OCI-LY7 (cell line): ENCODE data around the gene PLA2G4A. TPM values are rescaled to one million over a fixed set of nuclear protein-coding genes. Genes with fewer than 3 reads are reported as not detected.

Experiments
- BruUV-seq: library from RNA; stranded (reverse); fragments of 400-500 nt; replicated peaks from 2 replicates; lab custom pipeline; 2021; lab: Mats Ljungman, UMichigan
- CTCF ChIA-PET: fragments of 300-600 bp; sonication (Branson Sonifier 250); formaldehyde crosslinking; loops from one replicate; lab custom pipeline; 2022; ENCODE audit warnings: antibody characterized with exemption; ENCODE audit not compliant: unreplicated experiment; lab: Charles Lee
- POLR2A ChIA-PET: fragments of 300-600 bp; sonication (Branson Sonifier 250); formaldehyde crosslinking; loops from one replicate; lab custom pipeline; 2022; ENCODE audit warnings: antibody characterized with exemption; lab: Charles Lee
- DNase-seq: peaks from one replicate; pipeline ENCODE4 v3.0.0-alpha.2; 2015; ENCODE audit warnings: low spot score
- H2AFZ ChIP-seq: fragments of 200-600 bp; sonication (generic), shearing (Covaris generic); 2 replicates; pipeline ENCODE4 v1.6.1; 2014; ENCODE audit warnings: mild to moderate bottlenecking, antibody characterized with exemption, low read length, moderate library complexity
- H3K27ac ChIP-seq: fragments of 200-600 bp; sonication (generic); 2 replicates; pipeline ENCODE4 v1.5.1; 2014; ENCODE audit warnings: mixed run types, low read depth, mild to moderate bottlenecking, moderate library complexity, low read length, inconsistent platforms; ENCODE audit not compliant: poor library complexity, severe bottlenecking
- H3K36me3 ChIP-seq: fragments of 200-600 bp; sonication (generic); 2 replicates; pipeline ENCODE4 v1.6.1; 2014; ENCODE audit warnings: mild to moderate bottlenecking, antibody characterized with exemption, low read length, moderate library complexity, mixed read lengths; ENCODE audit not compliant: insufficient read depth
- H3K4me1 ChIP-seq: fragments of 200-600 bp; sonication (generic); 2 replicates; pipeline ENCODE4 v1.5.1; 2014; ENCODE audit warnings: mild to moderate bottlenecking, low read length; ENCODE audit not compliant: insufficient read depth, poor library complexity, severe bottlenecking
- H3K4me2 ChIP-seq: fragments of 200-600 bp; sonication (generic); 2 replicates; pipeline ENCODE4 v1.6.1; 2014; ENCODE audit warnings: mild to moderate bottlenecking, low read length
- H3K4me3 ChIP-seq: fragments of 200-600 bp; sonication (generic); 2 replicates; pipeline ENCODE4 v1.5.1; 2014; ENCODE audit warnings: mild to moderate bottlenecking, low read depth, low read length; ENCODE audit not compliant: poor library complexity, severe bottlenecking
- H3K79me2 ChIP-seq: fragments of 200-600 bp; sonication (generic); 2 replicates; pipeline ENCODE4 v1.6.1; 2016; ENCODE audit warnings: low read depth, mild to moderate bottlenecking, low read length, moderate library complexity, mixed read lengths; ENCODE audit not compliant: insufficient read depth
- H3K9me2 ChIP-seq: fragments of 200-600 bp; sonication (generic); 2 replicates; pipeline ENCODE4 v1.6.1; 2016; ENCODE audit warnings: mild to moderate bottlenecking, low read length, mixed read lengths; ENCODE audit not compliant: insufficient read depth
- H3K9me3 ChIP-seq: fragments of 200-600 bp; sonication (generic); 2 replicates; pipeline ENCODE4 v1.6.1; 2014; ENCODE audit warnings: mild to moderate bottlenecking, mixed run types, low read length, mixed read lengths
- H4K20me1 ChIP-seq: fragments of 200-600 bp; sonication (generic); 2 replicates; pipeline ENCODE4 v1.6.1; 2014; ENCODE audit warnings: mild to moderate bottlenecking, antibody characterized with exemption, low read length, moderate library complexity, mixed read lengths; ENCODE audit not compliant: insufficient read depth
- CTCF ChIP-seq: fragments of 200-600 bp; sonication (generic); conservative IDR thresholded peaks from 2 replicates; pipeline ENCODE4 v1.5.1; 2014; ENCODE audit warnings: mild to moderate bottlenecking, antibody characterized with exemption, low read length, moderate library complexity, mixed read lengths
- EZH2phosphoT487 ChIP-seq: fragments of 200-600 bp; sonication (generic); IDR thresholded peaks from 2 replicates; pipeline ENCODE4 v1.6.1; 2018; ENCODE audit warnings: low read depth, borderline replicate concordance, mild to moderate bottlenecking, mixed run types, antibody characterized with exemption, low read length, moderate library complexity, mixed read lengths
- intact Hi-C: fragments of 100-400 bp; cut with micrococcal nuclease; formaldehyde crosslinking; loops from one replicate; pipeline ENCODE4 v1.10.0; 2022; ENCODE audit not compliant: unreplicated experiment
- total RNA-seq, 2 experiments: library from RNA; depleted of rRNA in 1 of 2; stranded (reverse); fragments of >200 nt in 1 of 2; shearing (Covaris generic) in 1 of 2; gene quantifications; 2 replicates each; pipeline ENCODE4 v1.2.3, GENCODE V29; 2014 to 2022

Gene PLA2G4A
- total RNA-seq, 2 experiments from 2014 or later = not detected

DNA sequence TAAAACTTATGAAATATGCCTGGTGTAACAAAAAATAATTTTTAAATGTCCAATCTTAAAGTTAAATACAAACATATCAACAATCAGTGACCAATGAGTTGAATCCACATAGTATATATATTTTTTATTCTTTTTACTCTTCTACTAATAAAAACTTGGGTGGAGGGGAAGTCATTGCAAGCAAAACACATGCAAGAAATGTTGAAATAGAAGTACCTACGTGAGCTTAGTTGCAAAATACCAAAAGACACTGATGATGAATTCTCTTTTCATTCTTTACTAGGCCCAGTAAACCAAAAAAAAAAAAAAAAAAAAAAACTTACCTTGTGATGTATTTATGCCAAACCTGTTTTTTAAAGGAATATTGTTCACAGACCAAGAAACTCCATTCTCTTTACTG is 26.4 kb upstream of the PLA2G4A start:
- H3K4me3 ChIP-seq = no peak overlapping the region
- H3K4me2 ChIP-seq = no peak overlapping the region
- no peak overlapping the region for H2AFZ ChIP-seq
- intact Hi-C loops = no loop called here
- CTCF ChIA-PET = no interaction called here
- no peaks in the 10 kb centered on the region for H3K9me3 ChIP-seq
- no peaks in the 10 kb centered on the region for H3K36me3 ChIP-seq
- H4K20me1 ChIP-seq = no peaks in the 10 kb centered on the region
- TF ChIP-seq CTCF (no peak), EZH2phosphoT487 (no peak)
- POLR2A ChIA-PET = interaction anchor here (0.6 kb wide), 1 partner anchor 1101 kb away, joined by 6 read pairs; no protein-coding TSS in a partner anchor
- BruUV-seq = no TSS peak
- H3K9me2 ChIP-seq = no peaks in the 10 kb centered on the region
- no peak overlapping the region for H3K27ac ChIP-seq
- no peak for DNase-seq
- no peaks in the 10 kb centered on the region for H3K4me1 ChIP-seq
- H3K79me2 ChIP-seq = no peaks in the 10 kb centered on the region

- H3K9me2 ChIP-seq = no peaks in the 10 kb centered on the region
- no peak overlapping the region for H3K4me3 ChIP-seq
- H3K36me3 ChIP-seq = no peaks in the 10 kb centered on the region
- no peaks in the 10 kb centered on the region for H3K79me2 ChIP-seq
- intact Hi-C loops = no loop called here
- ChIA-PET POLR2A (interaction anchor here (1.2 kb wide), 1 partner anchor 9 kb away, joined by 3 read pairs; no protein-coding TSS in a partner anchor), CTCF (no interaction called here)
- H2AFZ ChIP-seq = no peak overlapping the region
- no peaks in the 10 kb centered on the region for H4K20me1 ChIP-seq
- H3K4me1 ChIP-seq = no peaks in the 10 kb centered on the region
- H3K27ac ChIP-seq = no peak overlapping the region
- TF ChIP-seq EZH2phosphoT487 (no peak), CTCF (no peak)
- H3K4me2 ChIP-seq = no peak overlapping the region
- no TSS peak for BruUV-seq
- no peak for DNase-seq
- H3K9me3 ChIP-seq = no peaks in the 10 kb centered on the region
Observed at GRCh38 chr1:186804679-186805078, 24.1 kb upstream of the PLA2G4A start.

DNA sequence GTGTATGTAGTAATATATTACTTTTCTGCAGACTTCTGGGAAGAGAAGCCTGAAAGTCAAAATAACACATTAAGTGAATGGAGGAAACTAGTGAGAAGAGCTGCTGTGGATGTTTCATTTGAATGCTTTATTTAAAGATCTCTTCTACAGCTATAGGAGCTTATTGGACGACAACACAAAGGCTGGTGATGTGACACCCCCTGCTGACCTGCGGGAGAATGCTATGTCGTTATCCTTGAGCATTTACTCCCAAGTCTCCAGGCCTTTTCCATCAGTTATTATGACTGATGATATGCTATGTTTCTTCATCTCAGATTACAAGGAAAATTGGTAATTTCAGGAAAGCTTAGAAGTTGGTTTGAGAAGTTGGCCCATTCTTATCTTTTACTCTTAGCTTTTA is 22.3 kb upstream of the PLA2G4A start:
- DNase-seq = no peak
- H2AFZ ChIP-seq = no peak overlapping the region
- BruUV-seq = no TSS peak
- no peak overlapping the region for H3K27ac ChIP-seq
- H3K9me2 ChIP-seq = no peaks in the 10 kb centered on the region
- H3K36me3 ChIP-seq = no peaks in the 10 kb centered on the region
- ChIA-PET POLR2A (interaction anchor here (0.6 kb wide), 1 partner anchor 304 kb away, joined by 4 read pairs; no protein-coding TSS in a partner anchor), CTCF (no interaction called here)
- no peaks in the 10 kb centered on the region for H3K9me3 ChIP-seq
- H3K4me1 ChIP-seq = no peaks in the 10 kb centered on the region
- intact Hi-C loops = no loop called here
- no peak overlapping the region for H3K4me3 ChIP-seq
- no peaks in the 10 kb centered on the region for H3K79me2 ChIP-seq
- no peaks in the 10 kb centered on the region for H4K20me1 ChIP-seq
- TF ChIP-seq CTCF (peak; percentile 31), EZH2phosphoT487 (no peak)
- no peak overlapping the region for H3K4me2 ChIP-seq
